Measurements from ENCODE around the gene ICE1. TPM values are rescaled to one million over a fixed set of nuclear protein-coding genes. Genes with fewer than 3 reads are reported as not detected.
"Not testable (repeated sequence)": the region's sequence is repeated elsewhere in the genome, so short reads cannot be mapped to it uniquely, and the experiment has no call there.

Gene ICE1
- total and polyA plus RNA-seq, 8 donors = 4.0 to 15.0 (median 9.3) TPM

GRCh38 chr5:5486122-5486521 is 63.6 kb downstream of the ICE1 start:
- no peaks in the 10 kb centered on the region for H3K27me3 ChIP-seq
- no peak overlapping the region for H3K27ac ChIP-seq
- TF ChIP-seq CTCF (IDR thresholded peaks at IDR 0.05) = no peak
- no peak overlapping the region for H3K4me3 ChIP-seq
- 77 to 79% methylated on average over 3 of the region's 3 CpGs for WGBS, 2 donors
- ATAC-seq (no peak), FAIRE-seq (no peak), DNase-seq (no peak)
- intact Hi-C loops (cut with DNase I) = no loop called here
- no peaks in the 10 kb centered on the region for H3K9me3 ChIP-seq
- H3K36me3 ChIP-seq = peaks cover 0 to 10% (median 0%) of the 10 kb centered on the region in 3 donors
- no peaks in the 10 kb centered on the region for H3K4me1 ChIP-seq

GRCh38 chr5:5487585-5488360 is 65.3 kb downstream of the ICE1 start:
- ATAC-seq (no peak), FAIRE-seq (no peak), DNase-seq (no peak)
- intact Hi-C loops (cut with DNase I) = no loop called here
- Histone ChIP-seq H3K9me3 (no peaks in the 10 kb centered on the region), H3K36me3 (peaks cover 0 to 10% (median 0%) of the 10 kb centered on the region in 3 donors), H3K27me3 (no peaks in the 10 kb centered on the region), H3K4me3 (no peak overlapping the region), H3K27ac (no peak overlapping the region), H3K4me1 (no peaks in the 10 kb centered on the region)
- 79 to 80% methylated on average over 3 of the region's 3 CpGs for WGBS, 2 donors
- no peak for TF ChIP-seq CTCF (IDR thresholded peaks at IDR 0.05)

GRCh38 chr5:5490774-5491347 is 68.4 kb downstream of the ICE1 start:
- Histone ChIP-seq H3K4me1 (peaks cover 0 to 5% (median 0%) of the 10 kb centered on the region in 3 donors), H3K27me3 (no peaks in the 10 kb centered on the region), H3K36me3 (peaks cover 0 to 10% (median 0%) of the 10 kb centered on the region in 3 donors), H3K27ac (no peak overlapping the region), H3K9me3 (no peaks in the 10 kb centered on the region), H3K4me3 (no peak overlapping the region)
- intact Hi-C loops (cut with DNase I) = no loop called here
- WGBS, 2 donors = 60 to 67% methylated on average over 9 of the region's 9 CpGs
- TF ChIP-seq CTCF (IDR thresholded peaks at IDR 0.05) = no peak
- DNase-seq (no peak), FAIRE-seq (no peak), ATAC-seq (no peak)

GRCh38 chr5:5492087-5492933 is 69.8 kb downstream of the ICE1 start:
- intact Hi-C loops (cut with DNase I) = no loop called here
- peak in 2 of 6 donors; percentile 11 to 35 for DNase-seq
- FAIRE-seq = no peak
- peaks cover 0 to 10% (median 0%) of the 10 kb centered on the region in 3 donors for H3K36me3 ChIP-seq
- WGBS, 2 donors = 13 to 16% methylated on average over 12 of the region's 12 CpGs
- no peak overlapping the region for H3K27ac ChIP-seq
- H3K27me3 ChIP-seq = no peaks in the 10 kb centered on the region
- H3K9me3 ChIP-seq = no peaks in the 10 kb centered on the region
- peak in 3 of 4 donors; percentile 29 to 46 (median 36) for TF ChIP-seq CTCF (IDR thresholded peaks at IDR 0.05)
- H3K4me3 ChIP-seq = no peak overlapping the region
- H3K4me1 ChIP-seq = peaks cover 0 to 5% (median 0%) of the 10 kb centered on the region in 3 donors
- peak; percentile 28 to 66 (median 60) for ATAC-seq

GRCh38 chr5:5492934-5493271 is 70.4 kb downstream of the ICE1 start:
- H3K27me3 ChIP-seq; ATAC-seq; DNase-seq; H3K27ac ChIP-seq; H3K4me3 ChIP-seq; H3K9me3 ChIP-seq; H3K4me1 ChIP-seq; FAIRE-seq; intact Hi-C loops (cut with DNase I): not testable (repeated sequence)
- WGBS, 2 donors = 81 to 84% methylated on average over 2 of the region's 2 CpGs
- peaks cover 0 to 10% (median 0%) of the 10 kb centered on the region in 3 donors for H3K36me3 ChIP-seq
